Smooth muscle cell (in vitro differentiated cells): ENCODE measurements around the gene IL1RAPL1. TPM values are rescaled to one million over a fixed set of nuclear protein-coding genes. Genes with fewer than 3 reads are reported as not detected.

ENCODE experiments used
- DNase-seq: peaks from one replicate; lab custom pipeline; 2025; ENCODE audit not compliant: unreplicated experiment; lab: John Stamatoyannopoulos, UW
- H2AFZ ChIP-seq: fragments of 200-600 bp; sonication (generic); 2 replicates; pipeline ENCODE4 v1.6.0; 2016; ENCODE audit warnings: antibody characterized with exemption, low read depth, mild to moderate bottlenecking
- H3F3A ChIP-seq: fragments of 200-600 bp; sonication (generic); 2 replicates; pipeline ENCODE4 v1.6.0; 2017; ENCODE audit warnings: antibody characterized with exemption, low read depth
- H3K27ac ChIP-seq: fragments of 200-600 bp; sonication (generic); 2 replicates; pipeline ENCODE4 v1.5.1; 2016; ENCODE audit warnings: low read depth, mild to moderate bottlenecking
- H3K27me3 ChIP-seq: fragments of 200-600 bp; sonication (generic); 2 replicates; pipeline ENCODE4 v1.6.1; 2016; ENCODE audit warnings: low read depth, mild to moderate bottlenecking
- H3K36me3 ChIP-seq: fragments of 200-600 bp; sonication (generic); 2 replicates; pipeline ENCODE4 v1.5.1; 2016; ENCODE audit warnings: low read depth
- H3K4me1 ChIP-seq: fragments of 200-600 bp; sonication (generic); 2 replicates; pipeline ENCODE4 v1.5.1; 2016; ENCODE audit warnings: low read depth
- H3K4me2 ChIP-seq: fragments of 200-600 bp; sonication (generic); 2 replicates; pipeline ENCODE4 v1.6.0; 2016; ENCODE audit warnings: mild to moderate bottlenecking
- H3K4me3 ChIP-seq: fragments of 200-600 bp; sonication (generic); 2 replicates; pipeline ENCODE4 v1.5.1; 2016; ENCODE audit warnings: mild to moderate bottlenecking
- H3K79me2 ChIP-seq: fragments of 200-600 bp; sonication (generic); 2 replicates; pipeline ENCODE4 v1.6.0; 2016; ENCODE audit warnings: low read depth, mild to moderate bottlenecking
- H3K9ac ChIP-seq: fragments of 200-600 bp; sonication (generic); 2 replicates; pipeline ENCODE4 v1.6.0; 2016; ENCODE audit warnings: low read depth
- H3K9me3 ChIP-seq: fragments of 200-600 bp; sonication (generic); replicated peaks from 2 replicates; pipeline ENCODE4 v1.5.1; 2016; ENCODE audit warnings: low read depth
- H4K20me1 ChIP-seq: fragments of 200-600 bp; sonication (generic); 2 replicates; pipeline ENCODE4 v1.6.0; 2016; ENCODE audit warnings: low read depth
- CTCF ChIP-seq: fragments of 200-600 bp; sonication (generic); IDR thresholded peaks from 2 replicates; pipeline ENCODE4 v1.5.1; 2017; ENCODE audit warnings: borderline replicate concordance, mild to moderate bottlenecking, antibody characterized with exemption; ENCODE audit not compliant: insufficient read depth, poor library complexity, severe bottlenecking
- WGBS: methylation state at CpG from one replicate; pipeline ENCODE4 v1.1.7; 2016; ENCODE audit warnings: low lambda C conversion rate; 5-methylcytosine and 5-hydroxymethylcytosine counted together
- polyA plus RNA-seq: library from polyadenylated mRNA; unstranded; fragments of >200 nt; fragmentation: Nextera tagmentation; extraction: Ambion mirVana; gene quantifications from 2 replicates; pipeline ENCODE4 v1.2.1, GENCODE V29; 2016
- total RNA-seq: library from RNA; depleted of rRNA; stranded (reverse); fragments of >200 nt; gene quantifications from 2 replicates; pipeline ENCODE4 v1.2.3, GENCODE V29; 2014

The IL1RAPL1 gene
- total and polyA plus RNA-seq, 2 experiments from 2014 or later, result 0.04 TPM; not detected in 1

- Histone ChIP-seq H3K27me3 (no peaks in the 10 kb centered on the region), H3K4me2 (no peak overlapping the region), H3K9me3 (no peaks in the 10 kb centered on the region), H3K79me2 (no peaks in the 10 kb centered on the region), H3K4me1 (no peaks in the 10 kb centered on the region), H3F3A (no peaks in the 10 kb centered on the region), H2AFZ (no peak overlapping the region), H3K36me3 (no peaks in the 10 kb centered on the region), H3K27ac (no peak overlapping the region), H3K4me3 (no peak overlapping the region), H3K9ac (no peak overlapping the region), H4K20me1 (no peaks in the 10 kb centered on the region)
- no peak for TF ChIP-seq CTCF
- WGBS, result 56% methylated on average over 3 of the region's 3 CpGs
- no peak for DNase-seq
These were observed 1106.7 kb downstream of the IL1RAPL1 start for GRCh38 chrX:29693912-29694311.

GRCh38 chrX:29699239-29699638 is 1112.0 kb downstream of the IL1RAPL1 start:
- no peak overlapping the region for H3K9ac ChIP-seq
- H3K4me2 ChIP-seq, result no peak overlapping the region
- no peak overlapping the region for H3K27ac ChIP-seq
- H3K36me3 ChIP-seq, result no peaks in the 10 kb centered on the region
- no peaks in the 10 kb centered on the region for H4K20me1 ChIP-seq
- H3K27me3 ChIP-seq, result no peaks in the 10 kb centered on the region
- no peaks in the 10 kb centered on the region for H3K4me1 ChIP-seq
- no peak for TF ChIP-seq CTCF
- 64% methylated on average over 1 of the region's 1 CpG for WGBS
- no peaks in the 10 kb centered on the region for H3F3A ChIP-seq
- DNase-seq, result no peak
- H3K79me2 ChIP-seq, result no peaks in the 10 kb centered on the region
- no peak overlapping the region for H2AFZ ChIP-seq
- no peak overlapping the region for H3K4me3 ChIP-seq
- H3K9me3 ChIP-seq, result no peaks in the 10 kb centered on the region

- Histone ChIP-seq H2AFZ (no peak overlapping the region), H3K36me3 (no peaks in the 10 kb centered on the region), H3K4me2 (no peak overlapping the region), H3K27ac (no peak overlapping the region), H3K9ac (no peak overlapping the region), H3K4me1 (no peaks in the 10 kb centered on the region), H4K20me1 (no peaks in the 10 kb centered on the region), H3K9me3 (no peaks in the 10 kb centered on the region), H3K27me3 (no peaks in the 10 kb centered on the region), H3F3A (no peaks in the 10 kb centered on the region), H3K79me2 (no peaks in the 10 kb centered on the region), H3K4me3 (no peak overlapping the region)
- no peak for TF ChIP-seq CTCF
- DNase-seq, result no peak
- WGBS, result 85% methylated on average over 2 of the region's 2 CpGs
These were observed 1119.8 kb downstream of the IL1RAPL1 start for GRCh38 chrX:29707088-29707487.

- Histone ChIP-seq H2AFZ (no peak overlapping the region), H3K9me3 (no peaks in the 10 kb centered on the region), H3K36me3 (no peaks in the 10 kb centered on the region), H3K27ac (no peak overlapping the region), H3K4me1 (no peaks in the 10 kb centered on the region), H3K79me2 (no peaks in the 10 kb centered on the region), H3K27me3 (no peaks in the 10 kb centered on the region), H4K20me1 (no peaks in the 10 kb centered on the region), H3K4me3 (no peak overlapping the region), H3F3A (no peaks in the 10 kb centered on the region), H3K9ac (no peak overlapping the region), H3K4me2 (no peak overlapping the region)
- no peak for TF ChIP-seq CTCF
- 84% methylated on average over 2 of the region's 2 CpGs for WGBS
- DNase-seq, result no peak
These were observed 1133.9 kb downstream of the IL1RAPL1 start for GRCh38 chrX:29721152-29721551.
